K562 (cell line): ENCODE measurements around the gene FIGNL1. TPM values are rescaled to one million over a fixed set of nuclear protein-coding genes. Genes with fewer than 3 reads are reported as not detected.

Experiments used
- CREM ChIP-seq: IDR thresholded peaks from 2 replicates; pipeline ENCODE4 v1.6.1; 2014; ENCODE audit warnings: antibody characterized with exemption, low read depth
- EP400 ChIP-seq: fragments of 450-650 bp; IDR thresholded peaks from 2 replicates; pipeline ENCODE4 v1.6.1; 2017; ENCODE audit warnings: antibody characterized with exemption, mild to moderate bottlenecking, moderate library complexity
- FOXP1 ChIP-seq: sonication (generic); formaldehyde crosslinking; IDR thresholded peaks from 2 replicates; pipeline ENCODE4 v1.8.0; 2022; ENCODE audit warnings: mild to moderate bottlenecking, missing genetic modification reagents
- GTF2E2 ChIP-seq: fragments of 200-800 bp; sonication (Bioruptor generic); IDR thresholded peaks from 2 replicates; pipeline ENCODE4 v1.6.1; 2016; ENCODE audit warnings: missing genetic modification characterization, missing compliant biosample characterization
- HDAC3 ChIP-seq: fragments of 450-650 bp; IDR thresholded peaks from 2 replicates; pipeline ENCODE4 v1.6.1; 2018; ENCODE audit warnings: borderline replicate concordance, mild to moderate bottlenecking, moderate library complexity; ENCODE audit not compliant: partially characterized antibody
- MAZ ChIP-seq, 2 experiments: fragments of 450-650 bp in 1 of 2; sonication (generic) in 1 of 2; formaldehyde crosslinking; IDR thresholded peaks in 1 of 2; conservative IDR thresholded peaks in 1 of 2; 2 replicates each; pipeline versions ENCODE4 v1.4.0 to v1.5.0; 2020; ENCODE audit warnings: mild to moderate bottlenecking in 1 of 2, missing genetic modification reagents in 1 of 2
- MCM2 ChIP-seq: fragments of 450-650 bp; IDR thresholded peaks from 2 replicates; pipeline ENCODE4 v1.6.1; 2017; ENCODE audit warnings: low read depth, mild to moderate bottlenecking
- PHB ChIP-seq: fragments of 250-450 bp; sonication (Bioruptor Pico); IDR thresholded peaks from 2 replicates; pipeline ENCODE4 v1.5.0; 2021
- PHB2 ChIP-seq: fragments of 450-650 bp; IDR thresholded peaks from 2 replicates; pipeline ENCODE4 v1.6.1; 2017; ENCODE audit warnings: low read depth
- PHF20 ChIP-seq: fragments of 450-650 bp; IDR thresholded peaks from 2 replicates; pipeline ENCODE4 v1.6.1; 2018; ENCODE audit not compliant: partially characterized antibody
- SMARCA5 ChIP-seq: fragments of 450-650 bp; IDR thresholded peaks from 2 replicates; pipeline ENCODE4 v1.6.1; 2016
- SP2 ChIP-seq: IDR thresholded peaks from 2 replicates; pipeline ENCODE4 v1.6.1; 2011; ENCODE audit warnings: mild to moderate bottlenecking, low read depth, low read length, moderate library complexity; ENCODE audit not compliant: poor library complexity, severe bottlenecking; ENCODE audit errors: extremely low read depth
- ZBTB8A ChIP-seq: fragments of 450-650 bp; IDR thresholded peaks from 2 replicates; pipeline ENCODE4 v1.6.1; 2018; ENCODE audit warnings: mild to moderate bottlenecking, moderate library complexity; ENCODE audit not compliant: partially characterized antibody
- ZNF316 ChIP-seq: fragments of 450-650 bp; IDR thresholded peaks from 2 replicates; pipeline ENCODE4 v1.6.1; 2016
- polyA plus RNA-seq, 8 experiments: library from polyadenylated mRNA; depleted of rRNA in 4 of 8; stranded (reverse) in 5 of 8; unstranded in 3 of 8; fragments of >200 nt; fragmentation: Nextera tagmentation in 2 of 8; fragmentation: Illumina TruSeq in 1 of 8; extraction: Ambion mirVana in 2 of 8; extraction: Trizol in 1 of 8; gene quantifications; 2 replicates each; pipeline versions ENCODE4 v1.2.1 to v1.2.3, GENCODE V29; 2011 to 2014; ENCODE audit warnings: inconsistent platforms in 1 of 8, missing spikeins in 1 of 8
- total RNA-seq, 7 experiments: library from RNA; depleted of rRNA in 6 of 7; stranded (reverse); fragments of >200 nt in 6 of 7; fragmentation: Illumina TruSeq in 2 of 7; extraction: Trizol in 2 of 7; gene quantifications; 2 replicates each; pipeline versions ENCODE4 v1.2.1 to v1.2.3, GENCODE V29; 2011 to 2021; ENCODE audit warnings: low replicate concordance in 1 of 7
- TF ChIP-seq, protein P1 (sequence below): fragments of 450-650 bp; IDR thresholded peaks from 2 replicates; pipeline ENCODE4 v1.6.1; 2016; ENCODE audit warnings: mild to moderate bottlenecking
- TF ChIP-seq, protein P2 (sequence below), 2 experiments: IDR thresholded peaks; 2 replicates each; pipeline ENCODE4 v1.6.1; 2012; ENCODE audit warnings: improper control_type of control experiment in 2 of 2, low read depth in 2 of 2, low read length in 2 of 2, borderline replicate concordance in 1 of 2
- TF ChIP-seq, protein P3 (sequence below): fragments of 450-650 bp; formaldehyde crosslinking; IDR thresholded peaks from 2 replicates; pipeline ENCODE4 v1.4.0; 2020; ENCODE audit warnings: mild to moderate bottlenecking, moderate library complexity
- TF ChIP-seq, protein P4 (sequence below): fragments of 250-450 bp; sonication (Bioruptor Pico); IDR thresholded peaks from 2 replicates; pipeline ENCODE4 v1.5.0; 2021; ENCODE audit warnings: mild to moderate bottlenecking, moderate library complexity

Gene FIGNL1
- total and polyA plus RNA-seq, 9 of the 15 experiments (the other 6 are each of a cell fraction or from before 2014, with no cell fraction given) = 15.5 to 48.3 (median 27.6) TPM

DNA sequence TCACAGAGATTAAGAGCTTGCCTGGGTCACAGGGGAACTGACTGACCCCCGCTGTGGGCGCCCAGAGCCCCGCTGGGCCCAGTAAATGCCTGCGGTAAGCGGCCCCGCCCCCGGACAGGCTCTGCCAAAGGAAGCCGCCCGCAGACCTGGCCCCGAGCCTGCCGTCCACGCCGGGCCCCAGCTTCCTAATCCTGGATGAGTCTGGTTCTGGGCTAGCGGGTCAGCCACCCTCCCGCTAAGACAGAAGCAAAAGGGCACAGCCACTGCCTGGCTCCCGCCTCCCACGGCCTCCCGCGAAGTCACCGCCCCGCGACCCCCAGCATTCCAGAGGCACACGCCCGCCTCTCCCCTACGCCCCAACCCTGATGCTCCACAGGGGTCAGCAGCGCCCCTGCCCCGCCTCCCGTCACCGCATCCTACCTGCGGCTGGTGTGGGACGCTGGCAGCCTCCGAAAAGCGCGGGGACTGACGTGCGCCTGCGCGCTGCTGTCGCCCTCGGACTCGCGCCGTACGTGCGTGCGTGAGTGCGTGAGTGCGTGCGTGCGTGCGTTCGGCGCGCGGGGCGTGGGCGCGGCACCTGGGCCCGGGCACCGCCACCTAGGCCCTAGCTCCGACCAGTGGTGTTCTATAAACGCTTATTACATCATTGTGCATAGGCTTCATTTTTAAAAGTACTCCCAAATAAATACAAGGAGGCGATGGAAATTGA, at the start of gene FIGNL1 (continued):
- TF ChIP-seq, protein P1, sequence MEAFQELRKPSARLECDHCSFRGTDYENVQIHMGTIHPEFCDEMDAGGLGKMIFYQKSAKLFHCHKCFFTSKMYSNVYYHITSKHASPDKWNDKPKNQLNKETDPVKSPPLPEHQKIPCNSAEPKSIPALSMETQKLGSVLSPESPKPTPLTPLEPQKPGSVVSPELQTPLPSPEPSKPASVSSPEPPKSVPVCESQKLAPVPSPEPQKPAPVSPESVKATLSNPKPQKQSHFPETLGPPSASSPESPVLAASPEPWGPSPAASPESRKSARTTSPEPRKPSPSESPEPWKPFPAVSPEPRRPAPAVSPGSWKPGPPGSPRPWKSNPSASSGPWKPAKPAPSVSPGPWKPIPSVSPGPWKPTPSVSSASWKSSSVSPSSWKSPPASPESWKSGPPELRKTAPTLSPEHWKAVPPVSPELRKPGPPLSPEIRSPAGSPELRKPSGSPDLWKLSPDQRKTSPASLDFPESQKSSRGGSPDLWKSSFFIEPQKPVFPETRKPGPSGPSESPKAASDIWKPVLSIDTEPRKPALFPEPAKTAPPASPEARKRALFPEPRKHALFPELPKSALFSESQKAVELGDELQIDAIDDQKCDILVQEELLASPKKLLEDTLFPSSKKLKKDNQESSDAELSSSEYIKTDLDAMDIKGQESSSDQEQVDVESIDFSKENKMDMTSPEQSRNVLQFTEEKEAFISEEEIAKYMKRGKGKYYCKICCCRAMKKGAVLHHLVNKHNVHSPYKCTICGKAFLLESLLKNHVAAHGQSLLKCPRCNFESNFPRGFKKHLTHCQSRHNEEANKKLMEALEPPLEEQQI = no peak
- TF ChIP-seq ZBTB8A = no peak
- TF ChIP-seq PHF20 = no peak
- TF ChIP-seq, protein P2, sequence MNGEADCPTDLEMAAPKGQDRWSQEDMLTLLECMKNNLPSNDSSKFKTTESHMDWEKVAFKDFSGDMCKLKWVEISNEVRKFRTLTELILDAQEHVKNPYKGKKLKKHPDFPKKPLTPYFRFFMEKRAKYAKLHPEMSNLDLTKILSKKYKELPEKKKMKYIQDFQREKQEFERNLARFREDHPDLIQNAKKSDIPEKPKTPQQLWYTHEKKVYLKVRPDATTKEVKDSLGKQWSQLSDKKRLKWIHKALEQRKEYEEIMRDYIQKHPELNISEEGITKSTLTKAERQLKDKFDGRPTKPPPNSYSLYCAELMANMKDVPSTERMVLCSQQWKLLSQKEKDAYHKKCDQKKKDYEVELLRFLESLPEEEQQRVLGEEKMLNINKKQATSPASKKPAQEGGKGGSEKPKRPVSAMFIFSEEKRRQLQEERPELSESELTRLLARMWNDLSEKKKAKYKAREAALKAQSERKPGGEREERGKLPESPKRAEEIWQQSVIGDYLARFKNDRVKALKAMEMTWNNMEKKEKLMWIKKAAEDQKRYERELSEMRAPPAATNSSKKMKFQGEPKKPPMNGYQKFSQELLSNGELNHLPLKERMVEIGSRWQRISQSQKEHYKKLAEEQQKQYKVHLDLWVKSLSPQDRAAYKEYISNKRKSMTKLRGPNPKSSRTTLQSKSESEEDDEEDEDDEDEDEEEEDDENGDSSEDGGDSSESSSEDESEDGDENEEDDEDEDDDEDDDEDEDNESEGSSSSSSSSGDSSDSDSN (IDR thresholded peaks at IDR 0.05; ENCODE audit: borderline replicate concordance in 1 of 2, low read depth in 2 of 2, low read length in 2 of 2) = no peak
- no peak for TF ChIP-seq HDAC3
- TF ChIP-seq PHB2 = no peak
- TF ChIP-seq, protein P3, sequence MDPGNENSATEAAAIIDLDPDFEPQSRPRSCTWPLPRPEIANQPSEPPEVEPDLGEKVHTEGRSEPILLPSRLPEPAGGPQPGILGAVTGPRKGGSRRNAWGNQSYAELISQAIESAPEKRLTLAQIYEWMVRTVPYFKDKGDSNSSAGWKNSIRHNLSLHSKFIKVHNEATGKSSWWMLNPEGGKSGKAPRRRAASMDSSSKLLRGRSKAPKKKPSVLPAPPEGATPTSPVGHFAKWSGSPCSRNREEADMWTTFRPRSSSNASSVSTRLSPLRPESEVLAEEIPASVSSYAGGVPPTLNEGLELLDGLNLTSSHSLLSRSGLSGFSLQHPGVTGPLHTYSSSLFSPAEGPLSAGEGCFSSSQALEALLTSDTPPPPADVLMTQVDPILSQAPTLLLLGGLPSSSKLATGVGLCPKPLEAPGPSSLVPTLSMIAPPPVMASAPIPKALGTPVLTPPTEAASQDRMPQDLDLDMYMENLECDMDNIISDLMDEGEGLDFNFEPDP (CRISPR knock-in tag) = no peak
- TF ChIP-seq MCM2 = no peak
- peak; percentile 92 for TF ChIP-seq CREM
- no peak for TF ChIP-seq PHB
- no peak for TF ChIP-seq SMARCA5
- TF ChIP-seq, protein P4, sequence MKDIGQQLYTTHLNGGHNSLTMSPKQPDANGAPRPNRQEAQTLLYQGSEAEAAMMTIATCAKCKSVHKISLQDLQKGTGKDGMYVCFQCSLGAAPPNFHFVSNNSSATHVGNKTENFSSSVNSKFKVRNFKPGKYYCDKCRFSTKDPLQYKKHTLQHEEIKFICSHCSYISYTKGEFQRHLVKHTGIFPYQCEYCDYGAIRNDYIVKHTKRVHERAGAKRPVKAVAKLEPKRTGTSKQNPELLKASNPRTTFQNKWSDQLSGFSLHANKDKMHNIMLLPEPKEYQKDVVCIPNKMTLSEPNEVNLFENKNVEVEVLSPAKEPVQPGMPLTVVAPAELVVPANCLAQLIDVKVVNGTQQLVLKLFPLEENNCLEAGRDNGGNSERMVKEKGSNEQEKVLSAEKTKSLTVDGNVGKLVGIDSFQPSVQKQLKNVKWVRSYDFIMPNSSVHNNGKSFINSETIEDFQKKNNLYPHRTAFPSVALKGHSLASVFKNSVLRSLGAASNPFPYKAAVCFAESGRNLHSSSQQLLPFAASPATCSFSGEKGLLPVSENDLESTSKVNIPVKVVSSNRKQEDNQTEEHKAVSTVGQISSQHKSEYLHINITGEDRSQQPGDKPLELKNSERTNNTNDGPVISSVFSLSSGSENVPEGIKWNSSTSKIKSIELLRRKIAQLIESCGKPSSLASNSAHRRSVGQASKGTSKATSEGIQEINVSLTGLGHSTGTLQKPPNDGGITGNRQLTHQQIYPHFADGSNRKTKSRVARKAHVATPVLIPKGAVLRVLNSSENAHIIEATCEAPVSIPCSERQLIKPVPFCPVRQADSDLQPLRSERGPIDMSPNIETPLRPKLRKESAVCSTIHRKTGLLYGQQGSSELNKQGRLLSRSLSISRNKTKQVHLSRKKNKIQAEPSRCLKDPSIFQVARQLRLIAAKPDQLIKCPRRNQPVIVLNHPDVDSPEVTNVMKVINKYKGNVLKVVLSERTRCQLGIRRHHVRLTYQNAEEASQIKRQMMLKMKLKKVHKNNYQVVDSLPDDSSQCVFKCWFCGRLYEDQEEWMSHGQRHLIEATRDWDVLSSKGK (CRISPR knock-in tag) = no peak
- no peak for TF ChIP-seq SP2
- TF ChIP-seq FOXP1 (CRISPR knock-in tag) = no peak
- no peak for TF ChIP-seq GTF2E2 (tag)
- TF ChIP-seq ZNF316 = no peak
- peak in 1 of 2 experiments; percentile 14; a peak in 2 of 4 replicates for TF ChIP-seq MAZ (CRISPR knock-in tag; conservative IDR thresholded peaks at IDR 0.05 in 1 of 2, IDR thresholded peaks at IDR 0.05 in 1 of 2)
- TF ChIP-seq EP400 = peak; percentile 65
